HEK293 (cell line): Measurements from ENCODE around the gene CRYGN.

Experiments used
- CTCF ChIP-seq: fragments of 450-650 bp; formaldehyde crosslinking; IDR thresholded peaks from 2 replicates; pipeline ENCODE4 v1.5.1; 2016; ENCODE audit warnings: missing biosample characterization, missing genetic modification characterization
- GLI4 ChIP-seq: fragments of 450-650 bp; formaldehyde crosslinking; IDR thresholded peaks from 2 replicates; pipeline ENCODE4 v1.5.1; 2016; ENCODE audit warnings: missing biosample characterization, missing genetic modification characterization
- MEIS1 ChIP-seq: sonication (generic); formaldehyde crosslinking; IDR thresholded peaks from 2 replicates; pipeline ENCODE4 v1.8.1; 2022; ENCODE audit warnings: missing genetic modification reagents, mild to moderate bottlenecking, borderline replicate concordance
- OSR2 ChIP-seq: fragments of 450-650 bp; formaldehyde crosslinking; IDR thresholded peaks from 2 replicates; pipeline ENCODE4 v1.5.1; 2016; ENCODE audit warnings: missing biosample characterization, missing genetic modification characterization
- ZNF239 ChIP-seq: fragments of 450-650 bp; formaldehyde crosslinking; IDR thresholded peaks from 2 replicates; pipeline ENCODE4 v1.5.1; 2016; ENCODE audit warnings: missing biosample characterization, missing genetic modification characterization

- no peak for TF ChIP-seq MEIS1
- no peak for TF ChIP-seq ZNF239 (tag by site-specific recombination)
- TF ChIP-seq CTCF = no peak
- TF ChIP-seq OSR2 (tag by site-specific recombination) = no peak
- TF ChIP-seq GLI4 (tag by site-specific recombination) = no peak
Measured at GRCh38 chr7:151388430-151388829, 51.5 kb downstream of the CRYGN start.
